Stimulated activated CD8-positive, alpha-beta memory T cell treated with anti-CD3 and anti-CD28 coated beads, Interleukin-4, amount 100 ng/mL, for 1 hour (primary cell): ENCODE results near the gene OTX1.

Experiments used
- DNase-seq, 2 donors: peaks; one replicate each; pipeline ENCODE4 v3.0.0-alpha.2; 2020; ENCODE audit warnings: low read depth in 2 of 2, low spot score in 1 of 2

Gene OTX1

GRCh38 chr2:63046961-63047320 lies 3.7 kb upstream of the OTX1 start:
- DNase-seq, result no peak

GRCh38 chr2:63047321-63048279 lies 3.0 kb upstream of the OTX1 start:
- no peak for DNase-seq

GRCh38 chr2:63048367-63049171 lies 2.1 kb upstream of the OTX1 start:
- no peak for DNase-seq

- no peak for DNase-seq
These were observed 1.2 kb upstream of the OTX1 start for GRCh38 chr2:63049211-63049969.

GRCh38 chr2:63049970-63050333 lies 678 bp upstream of the OTX1 start:
- DNase-seq, result no peak

GRCh38 chr2:63051042-63051794 lies 588 bp downstream of the OTX1 start:
- DNase-seq, result no peak

GRCh38 chr2:63051795-63052333 lies 1.2 kb downstream of the OTX1 start:
- DNase-seq, result no peak

- DNase-seq, result no peak
These were observed 1.9 kb downstream of the OTX1 start for GRCh38 chr2:63052411-63053080.

- DNase-seq, result no peak
These were observed 2.7 kb downstream of the OTX1 start for GRCh38 chr2:63053081-63053888.

GRCh38 chr2:63053889-63054602 lies 3.4 kb downstream of the OTX1 start:
- DNase-seq, result no peak

GRCh38 chr2:63054841-63055225 lies 4.2 kb downstream of the OTX1 start:
- DNase-seq, result no peak

- no peak for DNase-seq
These were observed 4.8 kb downstream of the OTX1 start for GRCh38 chr2:63055226-63056106.

- DNase-seq, result no peak
These were observed 5.7 kb downstream of the OTX1 start for GRCh38 chr2:63056107-63057050.

- no peak for DNase-seq
These were observed 6.9 kb downstream of the OTX1 start for GRCh38 chr2:63057249-63058143.

- DNase-seq, result no peak
These were observed 7.7 kb downstream of the OTX1 start for GRCh38 chr2:63058144-63058920.
